PC-3 (cell line): ENCODE results near the gene HAUS7.
A peak's percentile ranks its signal among the peaks of the same experiment; 100 is the strongest.

ENCODE experiments used
- EZH2 ChIP-seq: fragments of 300-600 bp; sonication (generic); IDR thresholded peaks from one replicate; pipeline ENCODE4 v1.6.1; 2017; ENCODE audit warnings: antibody characterized with exemption, mild to moderate bottlenecking, low read length; ENCODE audit not compliant: unreplicated experiment
- TF ChIP-seq, protein P1 (sequence below): fragments of 300-600 bp; sonication (generic); conservative IDR thresholded peaks from 2 replicates; pipeline ENCODE4 v1.5.1; 2017; ENCODE audit warnings: antibody characterized with exemption, low read depth, mild to moderate bottlenecking, low read length

- TF ChIP-seq, protein P1, sequence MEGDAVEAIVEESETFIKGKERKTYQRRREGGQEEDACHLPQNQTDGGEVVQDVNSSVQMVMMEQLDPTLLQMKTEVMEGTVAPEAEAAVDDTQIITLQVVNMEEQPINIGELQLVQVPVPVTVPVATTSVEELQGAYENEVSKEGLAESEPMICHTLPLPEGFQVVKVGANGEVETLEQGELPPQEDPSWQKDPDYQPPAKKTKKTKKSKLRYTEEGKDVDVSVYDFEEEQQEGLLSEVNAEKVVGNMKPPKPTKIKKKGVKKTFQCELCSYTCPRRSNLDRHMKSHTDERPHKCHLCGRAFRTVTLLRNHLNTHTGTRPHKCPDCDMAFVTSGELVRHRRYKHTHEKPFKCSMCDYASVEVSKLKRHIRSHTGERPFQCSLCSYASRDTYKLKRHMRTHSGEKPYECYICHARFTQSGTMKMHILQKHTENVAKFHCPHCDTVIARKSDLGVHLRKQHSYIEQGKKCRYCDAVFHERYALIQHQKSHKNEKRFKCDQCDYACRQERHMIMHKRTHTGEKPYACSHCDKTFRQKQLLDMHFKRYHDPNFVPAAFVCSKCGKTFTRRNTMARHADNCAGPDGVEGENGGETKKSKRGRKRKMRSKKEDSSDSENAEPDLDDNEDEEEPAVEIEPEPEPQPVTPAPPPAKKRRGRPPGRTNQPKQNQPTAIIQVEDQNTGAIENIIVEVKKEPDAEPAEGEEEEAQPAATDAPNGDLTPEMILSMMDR = peak; percentile 77
- no peak for TF ChIP-seq EZH2
Observed at GRCh38 chrX:153470411-153471363, at the start of gene HAUS7.
